ENCODE data around the gene BPTF.

Gene BPTF

DNA sequence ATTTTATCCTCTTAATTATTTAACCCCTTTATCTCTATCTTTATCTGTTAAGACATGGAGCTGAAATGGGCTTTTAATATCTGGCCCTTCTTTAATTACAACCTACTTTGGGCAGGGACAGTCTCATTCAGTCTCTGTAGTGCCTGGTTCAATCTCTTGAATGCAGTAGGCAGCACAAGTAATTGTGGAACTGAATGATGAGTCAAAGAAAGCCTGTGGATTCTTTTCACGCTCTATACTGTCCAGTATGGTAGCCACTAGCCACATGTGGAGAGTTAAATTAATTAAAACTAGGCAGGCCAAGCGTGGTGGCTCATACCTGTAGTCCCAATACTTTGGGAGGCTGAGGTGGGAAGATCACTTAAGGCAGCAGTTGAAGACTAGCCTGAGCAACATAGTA, 9.3 kb downstream of the BPTF start:
- 100% methylated on average over 2 of the region's 2 CpGs for WGBS
- no peaks in the 10 kb centered on the region for H3K79me1 ChIP-seq (replicated peaks; ENCODE audit: low read length, poor library complexity, severe bottlenecking)
- no peak overlapping the region for H4K8ac ChIP-seq (ENCODE audit: low read length)
- no peak overlapping the region for H3K4ac ChIP-seq (ENCODE audit: low read depth in 1 of 2, low read length in 2 of 2)
- H3K18ac ChIP-seq (ENCODE audit: low read depth in 1 of 2, low read length in 2 of 2): no peak overlapping the region
- no peak overlapping the region for H3K23ac ChIP-seq (ENCODE audit: low read length in 2 of 2)
- H3K36me3 ChIP-seq (ENCODE audit: control insufficient read depth in 1 of 2, insufficient read depth in 2 of 2, low read depth in 1 of 2, low read length in 2 of 2): no peaks in the 10 kb centered on the region
- no peak overlapping the region for H2BK15ac ChIP-seq (ENCODE audit: low read depth, poor library complexity, severe bottlenecking)
- H3K27ac ChIP-seq (ENCODE audit: low read length, poor library complexity, severe bottlenecking): no peak overlapping the region
- H2BK120ac ChIP-seq (ENCODE audit: low read depth, low read length): no peak overlapping the region
- H3K4me3 ChIP-seq (ENCODE audit: insufficient read depth in 1 of 2, low read depth in 1 of 2, low read length in 2 of 2): no peak overlapping the region
- peaks cover 10% of the 10 kb centered on the region for H3K4me1 ChIP-seq (ENCODE audit: control insufficient read depth, insufficient read depth, low read depth, low read length)
- no peaks in the 10 kb centered on the region for H3K27me3 ChIP-seq (ENCODE audit: control insufficient read depth in 1 of 2, insufficient read depth in 1 of 2, low read length in 2 of 2)
- H3K14ac ChIP-seq (ENCODE audit: low read length in 2 of 2): no peak overlapping the region
- no peak overlapping the region for H3K4me2 ChIP-seq (ENCODE audit: low read length, poor library complexity, severe bottlenecking)
- H4K91ac ChIP-seq (ENCODE audit: low read length): no peak overlapping the region
- H2AFZ ChIP-seq (ENCODE audit: low read depth, low read length): no peak overlapping the region
- peak overlapping the region in 1 of 2 experiments; percentile 66 for H2BK12ac ChIP-seq (ENCODE audit: low read length in 2 of 2)
- no peak overlapping the region for H3K9ac ChIP-seq (ENCODE audit: low read length)
- no peaks in the 10 kb centered on the region for H3K9me3 ChIP-seq (ENCODE audit: control insufficient read depth, low read length)
- no peak for DNase-seq
- H2BK5ac ChIP-seq (ENCODE audit: low read depth, low read length, poor library complexity, severe bottlenecking): no peak overlapping the region
- H2AK5ac ChIP-seq (ENCODE audit: low read length, severe bottlenecking): no peak overlapping the region

DNA sequence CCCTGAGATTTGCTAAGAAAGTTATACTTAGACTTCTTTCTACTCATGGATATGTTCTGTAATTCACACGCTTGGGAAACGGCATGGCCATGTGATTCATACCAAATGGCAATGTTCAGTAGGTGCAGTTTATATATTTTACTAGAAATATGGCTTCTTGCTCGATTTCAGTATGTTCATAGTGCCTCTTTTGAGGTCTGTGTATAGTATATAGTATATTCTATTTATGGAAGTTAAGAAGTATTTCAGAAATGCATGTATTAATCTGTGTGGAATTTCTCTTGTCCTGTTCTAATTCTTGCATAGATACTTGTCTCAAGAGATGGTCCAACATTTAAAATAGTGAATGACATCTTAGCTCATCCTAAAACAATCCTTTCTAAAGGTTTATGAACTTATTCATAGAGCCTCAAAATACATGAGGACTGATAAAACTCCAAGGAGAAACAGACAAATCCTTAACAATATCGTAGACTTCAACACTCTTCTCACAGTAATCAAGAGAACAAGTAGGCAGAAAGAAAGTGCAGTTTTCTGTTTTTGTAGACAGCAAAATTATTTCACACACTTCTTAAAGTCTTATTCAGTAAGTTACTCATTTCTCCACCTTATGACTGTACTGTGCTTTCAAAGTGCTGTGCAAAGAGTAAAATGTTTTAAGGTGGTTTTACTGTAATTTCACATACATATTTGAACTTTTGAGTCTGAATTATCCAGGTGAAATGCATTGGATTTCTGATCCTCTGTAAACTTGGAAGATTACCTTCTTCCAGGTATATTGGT, 11.1 kb downstream of the BPTF start:
- H3K79me1 ChIP-seq (replicated peaks; ENCODE audit: low read length, poor library complexity, severe bottlenecking): no peaks in the 10 kb centered on the region
- peak overlapping the region; percentile 31 for H3K9ac ChIP-seq (ENCODE audit: low read length)
- no peak overlapping the region for H2BK5ac ChIP-seq (ENCODE audit: low read depth, low read length, poor library complexity, severe bottlenecking)
- no peak overlapping the region for H4K91ac ChIP-seq (ENCODE audit: low read length)
- H4K8ac ChIP-seq (ENCODE audit: low read length): no peak overlapping the region
- no peaks in the 10 kb centered on the region for H3K9me3 ChIP-seq (ENCODE audit: control insufficient read depth, low read length)
- peak; percentile 43 for DNase-seq
- H3K36me3 ChIP-seq (ENCODE audit: control insufficient read depth in 1 of 2, insufficient read depth in 2 of 2, low read depth in 1 of 2, low read length in 2 of 2): no peaks in the 10 kb centered on the region
- H2AFZ ChIP-seq (ENCODE audit: low read depth, low read length): no peak overlapping the region
- H3K23ac ChIP-seq (ENCODE audit: low read length in 2 of 2): no peak overlapping the region
- no peak overlapping the region for H3K4ac ChIP-seq (ENCODE audit: low read depth in 1 of 2, low read length in 2 of 2)
- H2BK15ac ChIP-seq (ENCODE audit: low read depth, poor library complexity, severe bottlenecking): no peak overlapping the region
- peaks cover 11% of the 10 kb centered on the region for H3K4me1 ChIP-seq (ENCODE audit: control insufficient read depth, insufficient read depth, low read depth, low read length)
- H3K27ac ChIP-seq (ENCODE audit: low read length, poor library complexity, severe bottlenecking): peak overlapping the region; percentile 66
- no peak overlapping the region for H3K4me2 ChIP-seq (ENCODE audit: low read length, poor library complexity, severe bottlenecking)
- no peak overlapping the region for H2BK12ac ChIP-seq (ENCODE audit: low read length in 2 of 2)
- H3K27me3 ChIP-seq (ENCODE audit: control insufficient read depth in 1 of 2, insufficient read depth in 1 of 2, low read length in 2 of 2): no peaks in the 10 kb centered on the region
- 20% methylated on average over 4 of the region's 4 CpGs for WGBS
- no peak overlapping the region for H2AK5ac ChIP-seq (ENCODE audit: low read length, severe bottlenecking)
- H2BK120ac ChIP-seq (ENCODE audit: low read depth, low read length): no peak overlapping the region
- H3K14ac ChIP-seq (ENCODE audit: low read length in 2 of 2): no peak overlapping the region
- no peak overlapping the region for H3K18ac ChIP-seq (ENCODE audit: low read depth in 1 of 2, low read length in 2 of 2)
- peak overlapping the region in 1 of 2 experiments; percentile 19 for H3K4me3 ChIP-seq (ENCODE audit: insufficient read depth in 1 of 2, low read depth in 1 of 2, low read length in 2 of 2)

DNA sequence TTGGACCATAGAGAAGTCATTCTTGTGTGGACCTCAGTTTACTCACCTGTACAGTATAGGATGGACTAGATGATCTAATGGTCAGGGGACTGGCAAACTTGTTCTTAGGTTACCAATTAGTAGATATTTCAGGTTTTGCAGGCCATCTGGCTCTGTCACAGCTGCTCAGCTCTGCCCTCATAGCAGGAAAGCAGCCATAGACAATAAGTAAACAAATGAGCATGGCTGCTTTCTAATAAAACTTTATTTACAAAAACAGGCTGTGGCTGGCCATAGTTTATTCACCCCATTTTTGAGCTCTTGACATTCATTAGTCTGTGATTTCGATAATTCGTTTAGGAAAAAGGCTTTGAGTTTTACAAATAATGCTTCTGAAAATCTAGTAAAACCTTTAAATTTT, 12.7 kb downstream of the BPTF start:
- Histone ChIP-seq H3K4me2 (ENCODE audit: low read length, poor library complexity, severe bottlenecking) (no peak overlapping the region), H2BK5ac (ENCODE audit: low read depth, low read length, poor library complexity, severe bottlenecking) (no peak overlapping the region), H2BK15ac (ENCODE audit: low read depth, poor library complexity, severe bottlenecking) (no peak overlapping the region), H4K8ac (ENCODE audit: low read length) (no peak overlapping the region), H2BK120ac (ENCODE audit: low read depth, low read length) (no peak overlapping the region), H3K27me3 (ENCODE audit: control insufficient read depth in 1 of 2, insufficient read depth in 1 of 2, low read length in 2 of 2) (no peaks in the 10 kb centered on the region), H3K4ac (ENCODE audit: low read depth in 1 of 2, low read length in 2 of 2) (no peak overlapping the region), H3K9ac (ENCODE audit: low read length) (no peak overlapping the region), H3K36me3 (ENCODE audit: control insufficient read depth in 1 of 2, insufficient read depth in 2 of 2, low read depth in 1 of 2, low read length in 2 of 2) (no peaks in the 10 kb centered on the region), H3K4me1 (ENCODE audit: control insufficient read depth, insufficient read depth, low read depth, low read length) (peaks cover 9% of the 10 kb centered on the region), H3K9me3 (ENCODE audit: control insufficient read depth, low read length) (no peaks in the 10 kb centered on the region), H4K91ac (ENCODE audit: low read length) (no peak overlapping the region), H3K23ac (ENCODE audit: low read length in 2 of 2) (no peak overlapping the region), H3K27ac (ENCODE audit: low read length, poor library complexity, severe bottlenecking) (no peak overlapping the region), H3K79me1 (replicated peaks; ENCODE audit: low read length, poor library complexity, severe bottlenecking) (no peaks in the 10 kb centered on the region), H3K4me3 (ENCODE audit: insufficient read depth in 1 of 2, low read depth in 1 of 2, low read length in 2 of 2) (no peak overlapping the region), H2AK5ac (ENCODE audit: low read length, severe bottlenecking) (no peak overlapping the region), H3K14ac (ENCODE audit: low read length in 2 of 2) (no peak overlapping the region), H3K18ac (ENCODE audit: low read depth in 1 of 2, low read length in 2 of 2) (no peak overlapping the region), H2BK12ac (ENCODE audit: low read length in 2 of 2) (no peak overlapping the region), H2AFZ (ENCODE audit: low read depth, low read length) (no peak overlapping the region)
- no CpG with 5 or more reads among the region's 2 CpGs for WGBS
- DNase-seq: no peak

DNA sequence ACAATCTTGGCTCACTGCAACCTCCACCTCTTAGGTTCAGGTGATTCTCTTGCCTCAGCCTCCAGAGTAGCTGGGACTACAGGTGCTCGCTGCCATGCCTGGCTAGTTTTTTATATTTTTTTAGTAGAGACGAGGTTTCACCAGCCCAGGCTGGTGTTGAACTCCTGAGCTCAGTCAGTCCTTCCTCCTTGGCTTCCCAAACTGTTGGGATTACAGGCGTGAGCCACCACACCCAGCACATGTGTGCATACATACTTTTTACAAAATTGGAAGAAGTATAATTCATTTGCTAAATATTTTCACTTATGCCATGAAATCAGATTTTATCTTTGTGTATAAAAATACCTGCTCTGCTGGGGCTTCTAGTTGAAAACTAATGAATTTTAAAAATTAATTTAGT, 13.2 kb downstream of the BPTF start:
- H3K27ac ChIP-seq (ENCODE audit: low read length, poor library complexity, severe bottlenecking): no peak overlapping the region
- no peak overlapping the region for H2AFZ ChIP-seq (ENCODE audit: low read depth, low read length)

More for the DNA sequence above, 13.2 kb downstream of the BPTF start:
- Histone ChIP-seq H3K36me3 (ENCODE audit: control insufficient read depth in 1 of 2, insufficient read depth in 2 of 2, low read depth in 1 of 2, low read length in 2 of 2) (no peaks in the 10 kb centered on the region), H2BK120ac (ENCODE audit: low read depth, low read length) (no peak overlapping the region), H3K18ac (ENCODE audit: low read depth in 1 of 2, low read length in 2 of 2) (no peak overlapping the region), H2AK5ac (ENCODE audit: low read length, severe bottlenecking) (no peak overlapping the region), H3K4me3 (ENCODE audit: insufficient read depth in 1 of 2, low read depth in 1 of 2, low read length in 2 of 2) (no peak overlapping the region), H4K8ac (ENCODE audit: low read length) (no peak overlapping the region), H3K79me1 (replicated peaks; ENCODE audit: low read length, poor library complexity, severe bottlenecking) (no peaks in the 10 kb centered on the region), H3K23ac (ENCODE audit: low read length in 2 of 2) (no peak overlapping the region), H2BK15ac (ENCODE audit: low read depth, poor library complexity, severe bottlenecking) (no peak overlapping the region), H3K14ac (ENCODE audit: low read length in 2 of 2) (no peak overlapping the region), H2BK12ac (ENCODE audit: low read length in 2 of 2) (no peak overlapping the region), H3K9me3 (ENCODE audit: control insufficient read depth, low read length) (no peaks in the 10 kb centered on the region), H2BK5ac (ENCODE audit: low read depth, low read length, poor library complexity, severe bottlenecking) (no peak overlapping the region), H3K4me1 (ENCODE audit: control insufficient read depth, insufficient read depth, low read depth, low read length) (peaks cover 9% of the 10 kb centered on the region), H4K91ac (ENCODE audit: low read length) (no peak overlapping the region), H3K4me2 (ENCODE audit: low read length, poor library complexity, severe bottlenecking) (no peak overlapping the region), H3K9ac (ENCODE audit: low read length) (no peak overlapping the region), H3K4ac (ENCODE audit: low read depth in 1 of 2, low read length in 2 of 2) (no peak overlapping the region), H3K27me3 (ENCODE audit: control insufficient read depth in 1 of 2, insufficient read depth in 1 of 2, low read length in 2 of 2) (no peaks in the 10 kb centered on the region)
- 100% methylated on average over 2 of the region's 3 CpGs for WGBS
- no peak for DNase-seq

Measured in mesenchymal stem cell (in vitro differentiated cells and primary cell).